GM12892 (cell line): ENCODE results near the gene CLEC2B.
"Not testable (repeated sequence)": the region's sequence is repeated elsewhere in the genome, so short reads cannot be mapped to it uniquely, and the experiment has no call there.

Experiments used
- DNase-seq: peaks from one replicate; pipeline ENCODE4 v3.0.0; 2011; ENCODE audit not compliant: insufficient read length
- FAIRE-seq: peaks from 2 replicates; lab custom pipeline; 2011; peaks lifted over from hg19 to GRCh38; lab: Jason Lieb, UNC
- POLR2A ChIP-seq: IDR thresholded peaks from 2 replicates; pipeline ENCODE4 v1.6.1; 2011; ENCODE audit warnings: low read depth, low read length, control low read depth
- POLR2AphosphoS5 ChIP-seq: IDR thresholded peaks from 2 replicates; pipeline ENCODE4 v1.6.1; 2011; ENCODE audit warnings: low read depth, low read length, control low read depth
- TAF1 ChIP-seq: IDR thresholded peaks from 2 replicates; pipeline ENCODE4 v1.6.1; 2011; ENCODE audit warnings: low read depth, mild to moderate bottlenecking, control low read depth, low read length, borderline replicate concordance

CLEC2B gene

GRCh38 chr12:9895215-9895971, 26.2 kb upstream of the CLEC2B start:
- DNase-seq (no peak), FAIRE-seq (no peak)
- TF ChIP-seq POLR2A (no peak), POLR2AphosphoS5 (no peak)

DNA sequence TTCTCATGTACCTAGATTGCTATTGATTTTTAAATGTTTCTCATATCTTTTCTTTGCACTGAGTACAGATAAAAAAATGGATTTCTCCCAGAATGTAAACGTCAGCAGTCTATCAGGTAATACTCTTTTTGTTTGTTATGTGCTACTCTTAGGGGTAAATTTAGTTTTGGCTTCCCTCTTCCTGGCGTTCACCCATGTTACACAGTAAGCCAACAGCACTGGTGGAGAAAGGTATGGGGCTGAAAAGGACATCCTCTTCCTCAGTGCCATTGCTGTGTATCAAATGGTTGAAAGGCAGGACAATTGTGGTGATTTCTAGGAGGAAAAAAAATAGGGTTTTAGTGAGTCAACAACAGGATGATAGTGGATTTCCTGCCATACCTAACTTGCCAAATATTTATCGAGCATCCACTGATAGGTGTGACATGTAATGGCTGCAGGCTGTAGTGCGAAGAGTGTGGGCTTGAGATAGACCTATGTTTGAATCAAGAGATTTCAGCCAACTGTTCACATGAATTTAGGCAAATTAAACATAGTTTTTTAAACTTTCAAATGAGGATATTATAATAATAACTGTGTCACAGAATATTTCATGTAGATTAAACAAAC, 19.6 kb upstream of the CLEC2B start:
- no peak for FAIRE-seq
- no peak for DNase-seq
- TF ChIP-seq POLR2AphosphoS5 (no peak), TAF1 (no peak), POLR2A (no peak)

DNA sequence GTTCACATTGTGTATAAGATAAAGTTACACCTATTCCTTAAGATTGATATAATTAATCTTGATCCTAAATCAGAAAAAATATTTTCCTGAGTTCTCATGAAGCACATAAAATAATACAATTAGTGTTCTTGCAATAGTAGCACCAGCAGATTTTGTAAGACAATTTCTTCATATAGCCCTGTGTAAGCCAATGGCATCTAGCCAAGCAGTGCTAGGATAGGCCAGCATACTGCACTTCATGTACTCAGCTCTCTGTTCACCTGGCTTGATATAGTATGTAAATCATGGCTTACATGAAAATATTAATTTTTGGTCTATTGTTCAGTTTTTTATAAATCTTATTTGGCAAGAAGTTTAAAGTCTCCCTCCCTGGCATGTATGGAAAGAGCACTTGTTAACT, 14.0 kb upstream of the CLEC2B start:
- DNase-seq (no peak), FAIRE-seq (no peak)
- TF ChIP-seq TAF1 (no peak), POLR2A (no peak), POLR2AphosphoS5 (no peak)

GRCh38 chr12:9881988-9882387, 12.8 kb upstream of the CLEC2B start:
- TF ChIP-seq POLR2AphosphoS5 (no peak), POLR2A (no peak), TAF1 (no peak)
- DNase-seq, result no peak
- no peak for FAIRE-seq

- TF ChIP-seq POLR2AphosphoS5, result no peak
- TF ChIP-seq TAF1, result no peak
- no peak for TF ChIP-seq POLR2A
- DNase-seq (no peak), FAIRE-seq (no peak)
Observed at GRCh38 chr12:9881246-9881645, 12.1 kb upstream of the CLEC2B start, which contains the start of gene KLRF2. Gene KLRF2 (plus strand): TSS chr12:9881489. CDS start chr12:9881596, 107 bp downstream.

- FAIRE-seq, result no peak
- no peak for TF ChIP-seq POLR2A
- no peak for TF ChIP-seq POLR2AphosphoS5
- TF ChIP-seq TAF1, result no peak
- DNase-seq, result no peak
Observed at GRCh38 chr12:9880532-9881078, 11.5 kb upstream of the CLEC2B start.

DNA sequence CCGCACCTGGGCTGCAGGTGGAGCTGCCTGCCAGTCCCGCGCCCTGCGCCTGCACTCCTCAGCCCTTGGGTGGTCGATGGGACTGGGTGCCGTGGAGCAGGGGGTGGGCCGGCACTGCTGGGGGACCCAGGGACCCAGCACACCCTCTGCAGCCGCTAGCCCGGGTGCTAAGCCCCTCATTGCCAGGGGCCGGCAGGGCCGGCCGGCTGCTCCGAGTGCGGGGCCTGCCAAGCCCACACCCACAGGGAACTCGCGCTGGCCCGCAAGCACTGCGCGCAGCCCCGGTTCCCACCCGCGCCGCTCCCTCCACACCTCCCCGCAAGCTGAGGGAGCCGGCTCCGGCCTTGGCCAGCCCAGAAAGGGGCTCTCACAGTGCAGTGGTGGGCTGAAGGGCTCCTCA, 7.0 kb upstream of the CLEC2B start:
- FAIRE-seq, DNase-seq: not testable (repeated sequence)

GRCh38 chr12:9872742-9873141, 3.6 kb upstream of the CLEC2B start:
- no peak for FAIRE-seq
- DNase-seq, result no peak
- no peak for TF ChIP-seq TAF1
- TF ChIP-seq POLR2AphosphoS5, result no peak
- no peak for TF ChIP-seq POLR2A

DNA sequence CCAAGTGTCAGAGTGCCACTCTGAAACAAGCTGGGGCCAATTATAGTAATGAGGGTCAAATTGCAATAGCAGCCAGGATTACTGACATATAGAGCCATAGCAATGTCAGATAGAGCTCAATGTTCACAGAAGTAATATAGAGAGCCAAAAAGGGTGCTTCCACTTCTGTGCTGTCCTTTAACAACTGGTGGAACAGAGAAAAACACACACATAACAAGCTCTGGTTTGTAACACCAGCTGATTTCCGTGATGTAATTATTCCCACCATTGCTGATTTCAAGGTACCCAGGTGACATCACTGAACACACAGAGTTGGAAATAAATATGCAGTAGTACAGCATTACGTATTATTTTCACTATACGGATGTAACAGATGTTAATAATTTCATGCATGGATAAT, 3.0 kb upstream of the CLEC2B start:
- FAIRE-seq (no peak), DNase-seq (no peak)
- TF ChIP-seq POLR2A (no peak), POLR2AphosphoS5 (no peak), TAF1 (no peak)

- TF ChIP-seq POLR2AphosphoS5, result no peak
- no peak for TF ChIP-seq TAF1
- no peak for TF ChIP-seq POLR2A
- DNase-seq (no peak), FAIRE-seq (no peak)
Observed at GRCh38 chr12:9870286-9870866, 1.2 kb upstream of the CLEC2B start.

- no peak for FAIRE-seq
- DNase-seq, result no peak
- TF ChIP-seq POLR2A (no peak), TAF1 (no peak), POLR2AphosphoS5 (no peak)
Observed at GRCh38 chr12:9868951-9869306, 225 bp downstream of the CLEC2B start.

DNA sequence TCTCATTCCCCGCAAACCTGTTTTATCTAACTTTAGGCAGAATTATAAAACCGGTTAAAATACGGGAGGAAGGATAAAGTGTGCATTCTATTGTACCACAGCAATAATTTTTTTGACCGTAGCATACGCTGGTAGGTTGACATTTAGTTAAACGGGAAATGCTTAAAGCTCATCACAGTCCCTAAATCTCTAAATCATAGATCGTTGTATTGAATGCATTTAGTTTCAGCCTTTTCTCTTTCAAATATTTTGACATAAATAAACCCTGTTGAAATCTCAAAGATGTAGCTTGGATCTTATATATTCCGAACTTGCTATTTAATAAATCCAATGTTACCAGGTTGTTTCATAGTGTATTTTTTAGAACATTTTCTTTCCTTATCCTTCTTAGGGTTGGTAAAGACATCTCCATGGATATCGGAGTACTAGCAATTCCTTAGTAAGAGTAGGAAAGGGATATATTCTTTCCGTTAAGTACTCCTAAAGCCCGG, 798 bp downstream of the CLEC2B start:
- no peak for FAIRE-seq

More for the DNA sequence above, 798 bp downstream of the CLEC2B start:
- no peak for DNase-seq
- TF ChIP-seq POLR2AphosphoS5, result no peak
- TF ChIP-seq TAF1, result no peak
- no peak for TF ChIP-seq POLR2A
